ENCODE data around the gene ORC2. TPM values are rescaled to one million over a fixed set of nuclear protein-coding genes. Genes with fewer than 3 reads are reported as not detected.

Gene ORC2
- total RNA-seq = 21.2 TPM

DNA sequence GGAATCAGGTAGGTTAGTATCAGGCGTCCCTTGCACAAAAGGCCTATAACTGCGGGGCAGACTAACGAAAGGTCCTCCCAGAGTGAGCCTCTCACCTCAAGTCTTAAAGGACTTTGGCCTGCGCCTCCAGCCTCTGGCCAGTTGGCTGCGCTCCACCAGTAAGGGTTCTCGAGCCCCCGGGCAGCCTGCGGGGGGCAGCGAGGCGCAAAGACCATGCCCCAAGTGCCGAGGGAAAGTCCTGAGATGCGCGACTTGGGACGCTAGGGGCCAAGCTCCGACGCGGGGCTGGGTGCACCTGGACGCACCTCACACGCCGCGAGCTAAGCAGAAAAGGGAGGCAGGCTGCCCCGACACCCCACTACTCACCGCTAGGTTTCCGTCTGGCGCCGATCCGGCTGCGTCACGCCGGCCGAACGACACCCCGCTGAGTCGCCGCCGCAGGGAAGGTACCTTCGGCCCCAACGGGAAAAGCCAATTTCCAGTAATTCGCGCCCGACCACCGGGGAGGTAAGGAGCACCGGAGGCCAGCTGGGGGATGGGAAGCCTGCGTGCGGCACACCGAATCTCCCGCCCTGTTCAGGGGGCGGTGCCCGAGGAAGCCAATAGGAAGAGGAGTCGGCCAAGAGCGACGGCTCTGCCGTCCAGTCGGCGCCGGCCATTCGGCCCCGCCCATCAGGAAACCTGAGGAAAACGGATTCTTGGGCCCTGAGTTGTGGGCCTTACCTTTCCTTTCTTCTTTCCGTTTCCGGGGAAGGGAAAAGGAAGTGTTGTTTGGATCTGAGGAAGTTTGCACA is at the start of gene ORC2:
ORC2 (minus strand) TSS at position 537 of the 794 bp plus-strand sequence. CDS start 5,537 bp downstream, outside the sequence.

GRCh38 chr2:200888704-200889625 is 74.5 kb downstream of the ORC2 start, which contains the start of the genes NIF3L1 and PPIL3:
Gene NIF3L1, plus strand, starts transcription at chr2:200889371. Its CDS starts 2,573 bp downstream, at chr2:200891944.
Gene PPIL3, minus strand, starts transcription at chr2:200889077. Its CDS starts 1,462 bp downstream, at chr2:200887615.

DNA sequence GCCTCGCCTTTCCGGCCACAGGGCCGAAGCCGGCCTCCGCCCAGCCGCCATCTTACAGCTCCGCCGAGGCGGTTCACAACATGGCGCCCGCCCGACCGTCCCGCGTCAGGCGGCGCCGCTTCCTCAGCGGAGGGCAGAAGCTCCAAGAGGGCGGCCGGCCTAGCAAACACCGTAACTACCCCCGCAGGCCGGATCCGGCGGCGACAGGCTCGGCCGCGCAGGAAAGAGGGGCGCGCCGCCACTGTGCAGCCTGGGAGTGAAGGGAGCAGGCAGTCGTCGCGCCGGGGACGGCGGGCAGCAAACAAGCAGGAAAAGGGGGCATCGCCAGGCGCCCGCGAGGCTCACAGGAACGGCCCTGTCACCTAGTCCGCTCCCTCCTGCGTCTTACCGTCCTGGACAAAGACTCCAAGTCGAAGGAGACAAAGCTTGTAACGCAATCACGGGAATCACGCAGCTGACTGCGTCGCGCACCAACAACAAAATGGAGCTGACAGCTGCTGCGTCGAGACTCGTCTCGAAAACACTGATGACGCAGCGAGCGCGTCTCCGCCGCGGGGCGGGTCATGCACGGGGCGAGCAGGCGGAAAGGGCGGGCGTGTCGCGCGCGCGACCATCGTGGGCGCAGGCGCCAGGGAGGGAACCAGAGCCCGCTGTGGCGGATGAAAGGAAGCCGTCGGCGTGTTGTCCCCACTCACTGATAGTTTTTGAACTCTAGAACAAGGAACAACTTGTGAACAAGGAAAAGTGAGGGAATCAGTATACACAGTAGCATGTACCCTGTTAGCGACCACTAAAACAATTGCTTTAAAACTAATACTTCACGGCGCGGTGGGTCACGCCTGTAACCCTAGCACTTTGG is 99.1 kb downstream of the ORC2 start, which contains the start of gene CLK1:
CLK1 (minus strand) TSS at position 483 of the 859 bp plus-strand sequence. CDS start 2,796 bp downstream, outside the sequence.

Small RNAs within 50 kb of the gene (small RNA-seq; reads per million reads assigned to genes)
- gene RF00019 (not detected), gene RNU6-312P (not detected), gene RNU6-762P (not detected)

Other genes starting within 250 kb of the ORC2 start
- gene BZW1, start 151.8 kb downstream of the ORC2 start, total RNA-seq = 409 TPM
- gene CLK1, start 99.0 kb downstream of the ORC2 start, total RNA-seq = 129 TPM
- 56.1 TPM for gene PPIL3, start 74.6 kb downstream of the ORC2 start, total RNA-seq
- gene NIF3L1, start 74.3 kb downstream of the ORC2 start, total RNA-seq = 34.4 TPM
- gene HYCC2, start 108.0 kb upstream of the ORC2 start, total RNA-seq = 62.3 TPM
- gene NDUFB3, start 108.3 kb upstream of the ORC2 start, total RNA-seq = 57.7 TPM
- gene CFLAR, start 152.5 kb upstream of the ORC2 start, total RNA-seq = 36.7 TPM
- gene CASP10, start 219.5 kb upstream of the ORC2 start, total RNA-seq = 3.0 TPM

Data from diencephalon (tissue), 1 donor.